Smooth muscle cell of the coronary artery (primary cell): ENCODE results near the gene SLC35G4. TPM values are rescaled to one million over a fixed set of nuclear protein-coding genes. Genes with fewer than 3 reads are reported as not detected.

ENCODE experiments used
- total RNA-seq: library from RNA; depleted of rRNA; stranded (reverse); fragments of >200 nt; gene quantifications from 2 replicates; pipeline ENCODE4 v1.2.3, GENCODE V29; 2014; ENCODE audit warnings: low replicate concordance

SLC35G4 gene
- total RNA-seq: not detected in 2 replicates

GRCh38 chr18:11609488-11609887, at the start of gene SLC35G4:
Gene SLC35G4 (plus strand): TSS chr18:11609596. CDS start chr18:11609596, 0 bp downstream.

Other genes with a start within 250 kb of the SLC35G4 start
- 0.12 and 0.15 TPM in 2 replicates for gene GNAL, start 79.7 kb downstream of the SLC35G4 start, total RNA-seq
- gene CHMP1B, start 241.8 kb downstream of the SLC35G4 start, total RNA-seq: 54.1 and 60.6 TPM in 2 replicates